GM19099 (cell line): Measurements from ENCODE around the gene NR5A2.

Source experiments
- POLR2A ChIP-seq: IDR thresholded peaks from 3 replicates; pipeline ENCODE4 v1.6.1; 2011; ENCODE audit warnings: low read depth; ENCODE audit not compliant: insufficient read length; ENCODE audit errors: extremely low read depth

The NR5A2 gene

GRCh38 chr1:200027264-200027823 is at the start of gene NR5A2:
TSS of gene NR5A2 (plus strand) at chr1:200027710. CDS start at chr1:200027848, 138 bp downstream.
- TF ChIP-seq POLR2A, result no peak

GRCh38 chr1:199978408-199978940 is 49.0 kb upstream of the NR5A2 start:
- no peak for TF ChIP-seq POLR2A

GRCh38 chr1:199979071-199979470 is 48.4 kb upstream of the NR5A2 start:
- no peak for TF ChIP-seq POLR2A

- TF ChIP-seq POLR2A, result no peak
Observed at GRCh38 chr1:199981584-199981983, 45.9 kb upstream of the NR5A2 start.

- TF ChIP-seq POLR2A, result no peak
Observed at GRCh38 chr1:199982606-199983005, 44.9 kb upstream of the NR5A2 start.

- TF ChIP-seq POLR2A, result no peak
Observed at GRCh38 chr1:199983531-199983930, 44.0 kb upstream of the NR5A2 start.

- TF ChIP-seq POLR2A, result no peak
Observed at GRCh38 chr1:199995096-199995685, 32.3 kb upstream of the NR5A2 start.

GRCh38 chr1:200005165-200005564 is 22.3 kb upstream of the NR5A2 start:
- no peak for TF ChIP-seq POLR2A

GRCh38 chr1:200006711-200007110 is 20.8 kb upstream of the NR5A2 start:
- no peak for TF ChIP-seq POLR2A

GRCh38 chr1:200015811-200016210 is 11.7 kb upstream of the NR5A2 start:
- no peak for TF ChIP-seq POLR2A

GRCh38 chr1:200021577-200022238 is 5.8 kb upstream of the NR5A2 start:
- no peak for TF ChIP-seq POLR2A

- no peak for TF ChIP-seq POLR2A
Observed at GRCh38 chr1:200022239-200022804, 5.2 kb upstream of the NR5A2 start.

GRCh38 chr1:200028586-200029034 is 1.1 kb downstream of the NR5A2 start:
- no peak for TF ChIP-seq POLR2A

- no peak for TF ChIP-seq POLR2A
Observed at GRCh38 chr1:200029035-200029821, 1.7 kb downstream of the NR5A2 start.

GRCh38 chr1:200029822-200030152 is 2.3 kb downstream of the NR5A2 start:
- TF ChIP-seq POLR2A, result no peak

GRCh38 chr1:200030791-200031190 is 3.3 kb downstream of the NR5A2 start:
- TF ChIP-seq POLR2A, result no peak
